ENCODE results near the gene GNG7. TPM values are rescaled to one million over a fixed set of nuclear protein-coding genes. Genes with fewer than 3 reads are reported as not detected.

Gene GNG7
- total and polyA plus RNA-seq, 10 of the 15 experiments (the other 5 are each of a cell fraction or from before 2014, with no cell fraction given): 1.9 to 13.6 (median 6.5) TPM

DNA sequence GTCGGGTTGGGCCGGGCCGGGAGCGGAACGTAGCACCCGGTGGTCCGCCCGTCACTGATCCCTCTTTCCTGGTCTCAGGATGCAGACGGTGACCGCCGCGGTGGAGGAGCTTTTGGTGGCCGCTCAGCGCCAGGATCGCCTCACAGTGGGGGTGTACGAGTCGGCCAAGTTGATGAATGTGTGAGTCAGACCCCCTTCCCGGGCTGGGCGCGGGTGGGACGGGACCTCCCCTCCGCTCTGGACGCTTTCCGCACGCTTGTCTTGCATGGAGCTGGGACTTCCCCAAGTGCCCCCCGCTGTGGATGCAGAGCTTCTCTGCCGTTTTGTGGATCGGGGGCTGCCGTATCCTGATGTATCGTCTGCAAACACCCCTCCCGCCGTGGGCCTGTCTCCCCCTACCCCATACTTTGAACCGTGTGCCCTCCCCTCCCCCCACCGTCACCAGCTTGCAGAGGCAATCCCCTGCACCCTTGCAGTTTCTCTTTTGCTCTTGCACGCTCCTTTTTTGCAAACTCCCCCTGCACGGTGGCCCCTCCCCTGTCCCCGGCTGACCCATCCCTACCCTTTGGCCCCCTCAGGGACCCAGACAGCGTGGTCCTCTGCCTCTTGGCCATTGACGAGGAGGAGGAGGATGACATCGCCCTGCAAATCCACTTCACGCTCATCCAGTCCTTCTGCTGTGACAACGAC is 225.9 kb downstream of the GNG7 start:
- in situ Hi-C loops (cut with MboI) (no loop called here), intact Hi-C loops (cut with micrococcal nuclease; ENCODE audit: unreplicated experiment) (loop anchor here (1.0 to 2.0 kb wide), 2 partner anchors 76 to 86 kb away; no protein-coding TSS in a partner anchor)
- Histone ChIP-seq H4K20me1 (ENCODE audit: control insufficient read depth, insufficient read depth) (peaks cover 12% of the 10 kb centered on the region; the same call in 1 of the 2 replicates), H3K27me3 (replicated peaks in 1 of 2; ENCODE audit: control insufficient read depth in 2 of 2, insufficient read depth in 2 of 2, low read length in 1 of 2) (no peaks in the 10 kb centered on the region), H3K27ac (ENCODE audit: control insufficient read depth, insufficient read depth) (peak overlapping the region; percentile 95), H3K79me2 (ENCODE audit: control insufficient read depth, insufficient read depth, low read length) (peaks cover 44% of the 10 kb centered on the region), H3K36me3 (ENCODE audit: control insufficient read depth in 2 of 2, insufficient read depth in 2 of 2, low read length in 1 of 2) (peaks cover 2% of the 10 kb centered on the region in 2 experiments; a peak in 2 of 4 replicates), H3K9ac (ENCODE audit: control insufficient read depth, insufficient read depth, low read length) (peak overlapping the region; percentile 96), H3K9me3 (replicated peaks; ENCODE audit: control insufficient read depth, insufficient read depth, low read length) (no peaks in the 10 kb centered on the region; the same call in 2 of the 3 replicates), H3K4me2 (ENCODE audit: control insufficient read depth, insufficient read depth) (peak overlapping the region; percentile 98; the same call in 1 of the 2 replicates), H3K4me3 (peak overlapping the region; percentile 100), H3K4me1 (ENCODE audit: control insufficient read depth, insufficient read depth, low read length) (peaks cover 12% of the 10 kb centered on the region), H2AFZ (ENCODE audit: control insufficient read depth, low read depth, low read length) (no peak overlapping the region)
- ChIA-PET POLR2A (interaction anchor here (0.6 to 6.8 kb wide), 26 partner anchors 10 to 655 kb away, joined by 3 to 166 read pairs (median 4); partner anchors contain the start of genes LMNB2, LSM7, SPPL2B and THOP1), CTCF (interaction anchor here (0.5 to 5.8 kb wide), 22 partner anchors 15 to 321 kb away, joined by 3 to 113 read pairs (median 5); no protein-coding TSS in a partner anchor), SMC1A (ENCODE audit: uncharacterized antibody, unreplicated experiment) (interaction anchor here (1.0 to 10.5 kb wide), 20 partner anchors 14 to 160 kb away, joined by 3 to 143 read pairs (median 6); partner anchors contain the start of gene LMNB2), RAD21 (ENCODE audit: unreplicated experiment) (interaction anchor here (0.7 to 6.5 kb wide), 33 partner anchors 14 to 1094 kb away, joined by 3 to 221 read pairs (median 6); partner anchors contain the start of genes LMNB2 and TIMM13)
- no peak for FAIRE-seq
- DNase-seq (ENCODE audit: low read depth, low spot score): no peak
- under 1% methylated on average over 35 of the region's 42 CpGs for WGBS (ENCODE audit: insufficient coverage, insufficient replicate concordance, low lambda C conversion rate, missing lambda C conversion rate)
- BruUV-seq (replicated peaks): TSS peak; percentile 96
- ATAC-seq: peak; percentile 5
- TF ChIP-seq, protein P1, sequence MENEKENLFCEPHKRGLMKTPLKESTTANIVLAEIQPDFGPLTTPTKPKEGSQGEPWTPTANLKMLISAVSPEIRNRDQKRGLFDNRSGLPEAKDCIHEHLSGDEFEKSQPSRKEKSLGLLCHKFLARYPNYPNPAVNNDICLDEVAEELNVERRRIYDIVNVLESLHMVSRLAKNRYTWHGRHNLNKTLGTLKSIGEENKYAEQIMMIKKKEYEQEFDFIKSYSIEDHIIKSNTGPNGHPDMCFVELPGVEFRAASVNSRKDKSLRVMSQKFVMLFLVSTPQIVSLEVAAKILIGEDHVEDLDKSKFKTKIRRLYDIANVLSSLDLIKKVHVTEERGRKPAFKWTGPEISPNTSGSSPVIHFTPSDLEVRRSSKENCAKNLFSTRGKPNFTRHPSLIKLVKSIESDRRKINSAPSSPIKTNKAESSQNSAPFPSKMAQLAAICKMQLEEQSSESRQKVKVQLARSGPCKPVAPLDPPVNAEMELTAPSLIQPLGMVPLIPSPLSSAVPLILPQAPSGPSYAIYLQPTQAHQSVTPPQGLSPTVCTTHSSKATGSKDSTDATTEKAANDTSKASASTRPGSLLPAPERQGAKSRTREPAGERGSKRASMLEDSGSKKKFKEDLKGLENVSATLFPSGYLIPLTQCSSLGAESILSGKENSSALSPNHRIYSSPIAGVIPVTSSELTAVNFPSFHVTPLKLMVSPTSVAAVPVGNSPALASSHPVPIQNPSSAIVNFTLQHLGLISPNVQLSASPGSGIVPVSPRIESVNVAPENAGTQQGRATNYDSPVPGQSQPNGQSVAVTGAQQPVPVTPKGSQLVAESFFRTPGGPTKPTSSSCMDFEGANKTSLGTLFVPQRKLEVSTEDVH (IDR thresholded peaks at IDR 0.05; ENCODE audit: low read depth, partially characterized antibody): no peak
- TF ChIP-seq ZNF384 (IDR thresholded peaks at IDR 0.05; ENCODE audit: borderline replicate concordance, low read depth, low read length): no peak
- no peak for TF ChIP-seq ZNF274 (IDR thresholded peaks at IDR 0.05; ENCODE audit: insufficient read depth, insufficient read length)
- no peak for TF ChIP-seq SMAD1 (IDR thresholded peaks at IDR 0.05; ENCODE audit: low read depth, partially characterized antibody)
- 0 out of 2 replicates have a peak, but pooled peaks have one; percentile 11 for TF ChIP-seq NFIC (IDR thresholded peaks at IDR 0.05; ENCODE audit: low read depth, low read length)
- TF ChIP-seq, protein P2, sequence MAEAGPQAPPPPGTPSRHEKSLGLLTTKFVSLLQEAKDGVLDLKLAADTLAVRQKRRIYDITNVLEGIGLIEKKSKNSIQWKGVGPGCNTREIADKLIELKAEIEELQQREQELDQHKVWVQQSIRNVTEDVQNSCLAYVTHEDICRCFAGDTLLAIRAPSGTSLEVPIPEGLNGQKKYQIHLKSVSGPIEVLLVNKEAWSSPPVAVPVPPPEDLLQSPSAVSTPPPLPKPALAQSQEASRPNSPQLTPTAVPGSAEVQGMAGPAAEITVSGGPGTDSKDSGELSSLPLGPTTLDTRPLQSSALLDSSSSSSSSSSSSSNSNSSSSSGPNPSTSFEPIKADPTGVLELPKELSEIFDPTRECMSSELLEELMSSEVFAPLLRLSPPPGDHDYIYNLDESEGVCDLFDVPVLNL (IDR thresholded peaks at IDR 0.05; ENCODE audit: low read depth, low read length): no peak
- TF ChIP-seq LARP7 (IDR thresholded peaks at IDR 0.05): peak; percentile 95
- TF ChIP-seq, protein P3, sequence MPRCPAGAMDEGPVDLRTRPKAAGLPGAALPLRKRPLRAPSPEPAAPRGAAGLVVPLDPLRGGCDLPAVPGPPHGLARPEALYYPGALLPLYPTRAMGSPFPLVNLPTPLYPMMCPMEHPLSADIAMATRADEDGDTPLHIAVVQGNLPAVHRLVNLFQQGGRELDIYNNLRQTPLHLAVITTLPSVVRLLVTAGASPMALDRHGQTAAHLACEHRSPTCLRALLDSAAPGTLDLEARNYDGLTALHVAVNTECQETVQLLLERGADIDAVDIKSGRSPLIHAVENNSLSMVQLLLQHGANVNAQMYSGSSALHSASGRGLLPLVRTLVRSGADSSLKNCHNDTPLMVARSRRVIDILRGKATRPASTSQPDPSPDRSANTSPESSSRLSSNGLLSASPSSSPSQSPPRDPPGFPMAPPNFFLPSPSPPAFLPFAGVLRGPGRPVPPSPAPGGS (IDR thresholded peaks at IDR 0.05; ENCODE audit: borderline replicate concordance, insufficient read depth, low read depth, low read length, poor library complexity, severe bottlenecking): no peak
- TF ChIP-seq BHLHE40 (IDR thresholded peaks at IDR 0.05; ENCODE audit: borderline replicate concordance in 1 of 2, low read depth in 2 of 2, low read length in 1 of 2): peak in 1 of 2 experiments; percentile 4; a peak in 1 of 4 replicates
- TF ChIP-seq MYC (IDR thresholded peaks at IDR 0.05; ENCODE audit: insufficient read depth, insufficient read length, insufficient replicate concordance, low read length, severe bottlenecking): no peak
- TF ChIP-seq TCF7 (IDR thresholded peaks at IDR 0.05; ENCODE audit: borderline replicate concordance): no peak
- no peak for TF ChIP-seq NFYB (IDR thresholded peaks at IDR 0.05; ENCODE audit: insufficient read depth, low read depth, low read length)
- TF ChIP-seq SREBF1 (IDR thresholded peaks at IDR 0.05; ENCODE audit: low read length): no peak

Data from GM12878 (cell line).